Neural cell (in vitro differentiated cells): ENCODE results near the gene OSBPL1A. TPM values are rescaled to one million over a fixed set of nuclear protein-coding genes. Genes with fewer than 3 reads are reported as not detected.

Experiments used
- H2AFZ ChIP-seq: fragments of 200-600, 300-800 bp; sonication (generic), shearing (Covaris generic); 2 replicates; pipeline ENCODE4 v1.6.0; 2014; ENCODE audit warnings: low read depth, mild to moderate bottlenecking, antibody characterized with exemption, low read length, moderate library complexity
- H3F3A ChIP-seq: fragments of 200-600 bp; shearing (Covaris generic); 2 replicates; pipeline ENCODE4 v1.6.1; 2016; ENCODE audit warnings: mild to moderate bottlenecking, moderate library complexity, mixed read lengths, antibody characterized with exemption, low read length; ENCODE audit not compliant: insufficient read depth, poor library complexity, severe bottlenecking
- H3K27ac ChIP-seq: fragments of 200-600, 300-800 bp; sonication (generic), shearing (Covaris generic); 2 replicates; pipeline ENCODE4 v1.5.1; 2014; ENCODE audit warnings: mild to moderate bottlenecking, low read length, moderate library complexity
- H3K27me3 ChIP-seq: fragments of 300-800, 200-600 bp; sonication (generic), shearing (Covaris generic); 2 replicates; pipeline ENCODE4 v1.6.0; 2014; ENCODE audit warnings: mild to moderate bottlenecking, low read depth, low read length, moderate library complexity; ENCODE audit not compliant: insufficient read depth
- H3K36me3 ChIP-seq: fragments of 300-800, 200-600 bp; sonication (generic), shearing (Covaris generic); 2 replicates; pipeline ENCODE4 v1.5.1; 2014; ENCODE audit warnings: mild to moderate bottlenecking, antibody characterized with exemption, low read length, moderate library complexity; ENCODE audit not compliant: insufficient read depth
- H3K4me2 ChIP-seq: fragments of 300-800, 200-600 bp; sonication (generic), shearing (Covaris generic); 2 replicates; pipeline ENCODE4 v1.6.0; 2014; ENCODE audit warnings: mild to moderate bottlenecking, low read length
- H3K4me3 ChIP-seq: fragments of 300-800, 200-600 bp; sonication (generic), shearing (Covaris generic); 2 replicates; pipeline ENCODE4 v1.5.1; 2014; ENCODE audit warnings: mild to moderate bottlenecking, low read length, moderate library complexity
- H3K79me2 ChIP-seq: fragments of 200-600 bp; shearing (Covaris generic); replicated peaks from 2 replicates; pipeline ENCODE4 v1.6.0; 2014; ENCODE audit warnings: mild to moderate bottlenecking, low read length, moderate library complexity; ENCODE audit not compliant: insufficient read depth
- H3K9ac ChIP-seq: fragments of 300-800, 200-600 bp; sonication (generic), shearing (Covaris generic); 2 replicates; pipeline ENCODE4 v1.6.1; 2016; ENCODE audit warnings: mild to moderate bottlenecking, low read length, mixed read lengths
- H3K9me2 ChIP-seq: fragments of 200-600 bp; shearing (Covaris generic); 2 replicates; pipeline ENCODE4 v1.6.1; 2016; ENCODE audit warnings: mild to moderate bottlenecking, low read length, mixed read lengths; ENCODE audit not compliant: insufficient read depth
- H3K9me3 ChIP-seq: fragments of 200-600, 300-800 bp; sonication (generic), shearing (Covaris generic); 2 replicates; pipeline ENCODE4 v1.6.1; 2016; ENCODE audit warnings: mild to moderate bottlenecking, mixed run types, low read length, moderate library complexity, mixed read lengths
- H4K20me1 ChIP-seq: fragments of 200-600 bp; shearing (Covaris generic); 2 replicates; pipeline ENCODE4 v1.6.1; 2016; ENCODE audit warnings: mild to moderate bottlenecking, mixed run types; ENCODE audit not compliant: insufficient read depth
- EP300 ChIP-seq: fragments of 450-650 bp; conservative IDR thresholded peaks from 2 replicates; pipeline ENCODE4 v1.6.1; 2014; ENCODE audit warnings: antibody characterized with exemption, mild to moderate bottlenecking, moderate library complexity; ENCODE audit not compliant: poor library complexity, severe bottlenecking
- EZH2 ChIP-seq: fragments of 200-600, 300-800 bp; shearing (Covaris generic), sonication (generic); IDR thresholded peaks from 2 replicates; pipeline ENCODE4 v1.6.1; 2014; ENCODE audit warnings: antibody characterized with exemption, low read length, borderline replicate concordance, mild to moderate bottlenecking; ENCODE audit not compliant: insufficient read depth, poor library complexity, severe bottlenecking
- MXI1 ChIP-seq: fragments of 450-650 bp; conservative IDR thresholded peaks from 2 replicates; pipeline ENCODE4 v1.6.1; 2014; ENCODE audit warnings: antibody characterized with exemption, mild to moderate bottlenecking; ENCODE audit not compliant: poor library complexity, severe bottlenecking
- POLR2AphosphoS5 ChIP-seq: IDR thresholded peaks from 2 replicates; pipeline ENCODE4 v1.6.1; 2012
- RAD21 ChIP-seq: fragments of 450-650 bp; conservative IDR thresholded peaks from 2 replicates; pipeline ENCODE4 v1.6.1; 2014; ENCODE audit warnings: antibody characterized with exemption, mild to moderate bottlenecking, moderate library complexity
- SMC3 ChIP-seq: fragments of 450-650 bp; conservative IDR thresholded peaks from 2 replicates; pipeline ENCODE4 v1.6.1; 2014; ENCODE audit warnings: antibody characterized with exemption, mild to moderate bottlenecking, moderate library complexity; ENCODE audit not compliant: poor library complexity
- TAF1 ChIP-seq: IDR thresholded peaks from 2 replicates; pipeline ENCODE4 v1.6.1; 2012; ENCODE audit warnings: low read depth
- polyA plus RNA-seq: library from polyadenylated mRNA; depleted of rRNA; stranded (reverse); fragments of >200 nt; gene quantifications from 2 replicates; pipeline ENCODE4 v1.2.3, GENCODE V29; 2014
- TF ChIP-seq, protein P1 (sequence below): fragments of 450-650 bp; IDR thresholded peaks from 2 replicates; pipeline ENCODE4 v1.5.1; 2014; ENCODE audit warnings: antibody characterized with exemption, mild to moderate bottlenecking, moderate library complexity; ENCODE audit not compliant: poor library complexity, severe bottlenecking
- TF ChIP-seq, protein P2 (sequence below): IDR thresholded peaks from 2 replicates; pipeline ENCODE4 v1.6.1; 2012; ENCODE audit warnings: borderline replicate concordance

OSBPL1A gene
- polyA plus RNA-seq, 1 donor from 2014 or later = 24.9 TPM

DNA sequence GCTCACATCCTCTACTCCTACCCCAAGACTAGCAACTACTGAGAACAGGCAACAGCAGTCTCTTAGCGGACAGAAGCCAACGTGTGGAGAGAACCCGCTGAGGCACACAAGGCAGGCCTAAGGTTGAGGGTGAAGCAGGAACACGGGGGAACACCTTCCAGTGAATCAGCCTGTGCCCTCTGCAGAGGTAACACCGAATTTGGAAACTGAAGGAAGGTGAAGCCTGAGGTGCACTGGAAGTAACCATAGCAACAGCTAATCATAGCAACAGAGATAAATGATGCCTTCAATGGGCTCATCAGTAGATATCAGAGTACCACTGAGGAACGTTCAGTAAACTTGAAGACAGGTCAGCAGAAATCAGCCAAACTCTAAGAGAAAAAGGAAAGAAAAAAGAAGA lies 43.3 kb downstream of the OSBPL1A start:
- Histone ChIP-seq H3K36me3 (no peaks in the 10 kb centered on the region), H3K4me2 (no peak overlapping the region), H2AFZ (no peak overlapping the region), H3K9ac (no peak overlapping the region), H3K9me3 (no peaks in the 10 kb centered on the region), H3F3A (no peaks in the 10 kb centered on the region), H3K9me2 (no peaks in the 10 kb centered on the region), H3K4me3 (no peak overlapping the region), H3K79me2 (no peaks in the 10 kb centered on the region), H4K20me1 (no peaks in the 10 kb centered on the region), H3K27me3 (no peaks in the 10 kb centered on the region), H3K27ac (no peak overlapping the region)
- TF ChIP-seq RAD21 = no peak
- no peak for TF ChIP-seq TAF1
- TF ChIP-seq EZH2 = no peak
- TF ChIP-seq POLR2AphosphoS5 = no peak
- no peak for TF ChIP-seq SMC3
- TF ChIP-seq, protein P1, sequence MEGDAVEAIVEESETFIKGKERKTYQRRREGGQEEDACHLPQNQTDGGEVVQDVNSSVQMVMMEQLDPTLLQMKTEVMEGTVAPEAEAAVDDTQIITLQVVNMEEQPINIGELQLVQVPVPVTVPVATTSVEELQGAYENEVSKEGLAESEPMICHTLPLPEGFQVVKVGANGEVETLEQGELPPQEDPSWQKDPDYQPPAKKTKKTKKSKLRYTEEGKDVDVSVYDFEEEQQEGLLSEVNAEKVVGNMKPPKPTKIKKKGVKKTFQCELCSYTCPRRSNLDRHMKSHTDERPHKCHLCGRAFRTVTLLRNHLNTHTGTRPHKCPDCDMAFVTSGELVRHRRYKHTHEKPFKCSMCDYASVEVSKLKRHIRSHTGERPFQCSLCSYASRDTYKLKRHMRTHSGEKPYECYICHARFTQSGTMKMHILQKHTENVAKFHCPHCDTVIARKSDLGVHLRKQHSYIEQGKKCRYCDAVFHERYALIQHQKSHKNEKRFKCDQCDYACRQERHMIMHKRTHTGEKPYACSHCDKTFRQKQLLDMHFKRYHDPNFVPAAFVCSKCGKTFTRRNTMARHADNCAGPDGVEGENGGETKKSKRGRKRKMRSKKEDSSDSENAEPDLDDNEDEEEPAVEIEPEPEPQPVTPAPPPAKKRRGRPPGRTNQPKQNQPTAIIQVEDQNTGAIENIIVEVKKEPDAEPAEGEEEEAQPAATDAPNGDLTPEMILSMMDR = no peak
- no peak for TF ChIP-seq EP300
- TF ChIP-seq MXI1 = no peak
- TF ChIP-seq, protein P2, sequence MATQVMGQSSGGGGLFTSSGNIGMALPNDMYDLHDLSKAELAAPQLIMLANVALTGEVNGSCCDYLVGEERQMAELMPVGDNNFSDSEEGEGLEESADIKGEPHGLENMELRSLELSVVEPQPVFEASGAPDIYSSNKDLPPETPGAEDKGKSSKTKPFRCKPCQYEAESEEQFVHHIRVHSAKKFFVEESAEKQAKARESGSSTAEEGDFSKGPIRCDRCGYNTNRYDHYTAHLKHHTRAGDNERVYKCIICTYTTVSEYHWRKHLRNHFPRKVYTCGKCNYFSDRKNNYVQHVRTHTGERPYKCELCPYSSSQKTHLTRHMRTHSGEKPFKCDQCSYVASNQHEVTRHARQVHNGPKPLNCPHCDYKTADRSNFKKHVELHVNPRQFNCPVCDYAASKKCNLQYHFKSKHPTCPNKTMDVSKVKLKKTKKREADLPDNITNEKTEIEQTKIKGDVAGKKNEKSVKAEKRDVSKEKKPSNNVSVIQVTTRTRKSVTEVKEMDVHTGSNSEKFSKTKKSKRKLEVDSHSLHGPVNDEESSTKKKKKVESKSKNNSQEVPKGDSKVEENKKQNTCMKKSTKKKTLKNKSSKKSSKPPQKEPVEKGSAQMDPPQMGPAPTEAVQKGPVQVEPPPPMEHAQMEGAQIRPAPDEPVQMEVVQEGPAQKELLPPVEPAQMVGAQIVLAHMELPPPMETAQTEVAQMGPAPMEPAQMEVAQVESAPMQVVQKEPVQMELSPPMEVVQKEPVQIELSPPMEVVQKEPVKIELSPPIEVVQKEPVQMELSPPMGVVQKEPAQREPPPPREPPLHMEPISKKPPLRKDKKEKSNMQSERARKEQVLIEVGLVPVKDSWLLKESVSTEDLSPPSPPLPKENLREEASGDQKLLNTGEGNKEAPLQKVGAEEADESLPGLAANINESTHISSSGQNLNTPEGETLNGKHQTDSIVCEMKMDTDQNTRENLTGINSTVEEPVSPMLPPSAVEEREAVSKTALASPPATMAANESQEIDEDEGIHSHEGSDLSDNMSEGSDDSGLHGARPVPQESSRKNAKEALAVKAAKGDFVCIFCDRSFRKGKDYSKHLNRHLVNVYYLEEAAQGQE = no peak

DNA sequence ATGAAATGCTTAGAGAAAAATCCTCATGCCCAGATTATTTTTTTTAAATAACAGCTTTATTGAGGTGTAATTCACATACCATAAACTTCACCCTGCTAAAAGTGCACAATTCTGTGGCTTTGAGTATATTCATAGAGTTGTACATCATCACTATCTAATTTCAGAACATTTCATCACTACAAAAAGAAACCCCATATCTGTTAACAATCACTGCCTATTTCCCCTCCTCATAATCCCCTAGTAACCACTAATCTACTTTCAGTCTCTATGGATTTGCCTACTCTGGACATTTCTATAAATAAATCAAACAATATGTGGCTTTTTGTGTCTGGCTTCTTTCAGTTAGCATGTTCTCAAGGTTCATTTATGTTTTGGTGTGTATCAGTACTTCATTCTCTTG lies 51.4 kb downstream of the OSBPL1A start:
- Histone ChIP-seq H3K9me3 (no peaks in the 10 kb centered on the region), H3K9me2 (no peaks in the 10 kb centered on the region), H3K9ac (no peak overlapping the region), H3K4me3 (no peak overlapping the region), H3K36me3 (no peaks in the 10 kb centered on the region), H4K20me1 (no peaks in the 10 kb centered on the region), H3K27ac (no peak overlapping the region), H3K4me2 (no peak overlapping the region), H3K27me3 (no peaks in the 10 kb centered on the region), H3F3A (no peaks in the 10 kb centered on the region), H2AFZ (no peak overlapping the region), H3K79me2 (no peaks in the 10 kb centered on the region)
- TF ChIP-seq EZH2 = no peak
- TF ChIP-seq, protein P2 = no peak
- no peak for TF ChIP-seq TAF1
- TF ChIP-seq EP300 = no peak
- TF ChIP-seq, protein P1 = no peak
- no peak for TF ChIP-seq SMC3
- no peak for TF ChIP-seq RAD21
- no peak for TF ChIP-seq MXI1
- no peak for TF ChIP-seq POLR2AphosphoS5
